Gastroesophageal sphincter (tissue), 3 donors: ENCODE data around the gene NPC2.

Source experiments
- CTCF ChIP-seq, 4 experiments: fragments of 200-600 bp in 2 of 4; fragments of 450-650 bp in 2 of 4; sonication (generic) in 1 of 4; IDR thresholded peaks; one replicate each; pipeline ENCODE4 v1.5.1; 2017 to 2019; ENCODE audit warnings: antibody characterized with exemption in 4 of 4, mild to moderate bottlenecking in 2 of 4, moderate library complexity in 2 of 4
- POLR2A ChIP-seq, 2 donors: fragments of 450-650 bp; IDR thresholded peaks; one replicate each; pipeline ENCODE4 v1.6.1; 2017; ENCODE audit warnings: antibody characterized with exemption in 2 of 2, mild to moderate bottlenecking in 2 of 2, moderate library complexity in 1 of 2
- POLR2AphosphoS5 ChIP-seq: sonication (generic); formaldehyde crosslinking; IDR thresholded peaks from one replicate; pipeline ENCODE4 v1.6.1; 2017; ENCODE audit warnings: antibody characterized with exemption

- no peak for TF ChIP-seq CTCF (IDR thresholded peaks at IDR 0.05)
- no peak for TF ChIP-seq POLR2A (IDR thresholded peaks at IDR 0.05)
- TF ChIP-seq POLR2AphosphoS5: no peak
Observed at GRCh38 chr14:74505831-74506230, 12.7 kb upstream of the NPC2 start.
